ENCODE data around the gene SPSB1. TPM values are rescaled to one million over a fixed set of nuclear protein-coding genes. Genes with fewer than 3 reads are reported as not detected.

Gene SPSB1
- total RNA-seq, 1 donor from 2014 or later, result 1.3 TPM

GRCh38 chr1:9256332-9256731 lies 36.4 kb upstream of the SPSB1 start:
- no peak for DNase-seq (ENCODE audit: low read depth, low spot score)
- Mint-ChIP-seq H3K27me3 (ENCODE audit: low read depth) (peaks cover 3% of the 10 kb centered on the region), H3K4me1 (peaks cover 31% of the 10 kb centered on the region), H3K27ac (ENCODE audit: unreplicated experiment) (no peak overlapping the region), H3K36me3 (ENCODE audit: low read depth) (peaks cover 27% of the 10 kb centered on the region), H3K4me3 (no peak overlapping the region), H3K9me3 (peaks cover 20% of the 10 kb centered on the region)
- TF ChIP-seq, protein P1, sequence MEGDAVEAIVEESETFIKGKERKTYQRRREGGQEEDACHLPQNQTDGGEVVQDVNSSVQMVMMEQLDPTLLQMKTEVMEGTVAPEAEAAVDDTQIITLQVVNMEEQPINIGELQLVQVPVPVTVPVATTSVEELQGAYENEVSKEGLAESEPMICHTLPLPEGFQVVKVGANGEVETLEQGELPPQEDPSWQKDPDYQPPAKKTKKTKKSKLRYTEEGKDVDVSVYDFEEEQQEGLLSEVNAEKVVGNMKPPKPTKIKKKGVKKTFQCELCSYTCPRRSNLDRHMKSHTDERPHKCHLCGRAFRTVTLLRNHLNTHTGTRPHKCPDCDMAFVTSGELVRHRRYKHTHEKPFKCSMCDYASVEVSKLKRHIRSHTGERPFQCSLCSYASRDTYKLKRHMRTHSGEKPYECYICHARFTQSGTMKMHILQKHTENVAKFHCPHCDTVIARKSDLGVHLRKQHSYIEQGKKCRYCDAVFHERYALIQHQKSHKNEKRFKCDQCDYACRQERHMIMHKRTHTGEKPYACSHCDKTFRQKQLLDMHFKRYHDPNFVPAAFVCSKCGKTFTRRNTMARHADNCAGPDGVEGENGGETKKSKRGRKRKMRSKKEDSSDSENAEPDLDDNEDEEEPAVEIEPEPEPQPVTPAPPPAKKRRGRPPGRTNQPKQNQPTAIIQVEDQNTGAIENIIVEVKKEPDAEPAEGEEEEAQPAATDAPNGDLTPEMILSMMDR (conservative IDR thresholded peaks at IDR 0.05), result no peak

DNA sequence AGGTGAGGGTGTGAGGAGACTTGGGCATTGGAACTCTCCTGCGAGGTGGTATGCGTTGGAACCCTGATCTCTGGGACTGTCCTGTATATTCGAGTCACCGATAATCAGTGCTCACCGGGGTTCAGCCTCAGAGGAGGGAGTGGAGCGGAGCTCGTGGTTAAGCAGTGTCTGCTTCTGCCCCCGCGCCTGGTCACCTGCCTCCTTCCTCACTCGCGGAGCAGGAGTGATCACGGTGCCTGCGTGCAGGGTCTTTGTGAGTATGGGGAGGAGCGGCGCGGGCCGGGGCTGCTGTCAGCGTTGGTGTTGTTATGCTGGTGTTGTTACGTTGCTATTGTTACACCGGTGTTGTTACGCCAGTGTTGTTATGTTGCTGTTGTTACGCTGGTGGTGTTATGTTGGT lies 34.8 kb upstream of the SPSB1 start:
- Mint-ChIP-seq H3K27ac (ENCODE audit: unreplicated experiment) (no peak overlapping the region), H3K27me3 (ENCODE audit: low read depth) (peaks cover 3% of the 10 kb centered on the region), H3K4me3 (no peak overlapping the region), H3K4me1 (peaks cover 20% of the 10 kb centered on the region), H3K9me3 (peaks cover 20% of the 10 kb centered on the region), H3K36me3 (ENCODE audit: low read depth) (peaks cover 27% of the 10 kb centered on the region)
- TF ChIP-seq, protein P1 (conservative IDR thresholded peaks at IDR 0.05), result no peak
- DNase-seq (ENCODE audit: low read depth, low spot score), result no peak

- Mint-ChIP-seq H3K9me3 (peaks cover 20% of the 10 kb centered on the region), H3K36me3 (ENCODE audit: low read depth) (peaks cover 27% of the 10 kb centered on the region), H3K4me1 (peaks cover 12% of the 10 kb centered on the region), H3K27ac (ENCODE audit: unreplicated experiment) (no peak overlapping the region), H3K27me3 (ENCODE audit: low read depth) (peaks cover 2% of the 10 kb centered on the region), H3K4me3 (no peak overlapping the region)
- TF ChIP-seq, protein P1 (conservative IDR thresholded peaks at IDR 0.05), result no peak
- DNase-seq (ENCODE audit: low read depth, low spot score), result no peak
Observed at GRCh38 chr1:9258629-9259028, 34.1 kb upstream of the SPSB1 start.

GRCh38 chr1:9260059-9260766 lies 32.5 kb upstream of the SPSB1 start:
- H3K4me1 Mint-ChIP-seq, result no peaks in the 10 kb centered on the region
- peak overlapping the region; percentile 89 for H3K27ac Mint-ChIP-seq (ENCODE audit: unreplicated experiment)
- no peaks in the 10 kb centered on the region for H3K27me3 Mint-ChIP-seq (ENCODE audit: low read depth)

GRCh38 chr1:9261496-9261895 lies 31.2 kb upstream of the SPSB1 start:
- no peak overlapping the region for H3K4me3 Mint-ChIP-seq
- no peak overlapping the region for H3K27ac Mint-ChIP-seq (ENCODE audit: unreplicated experiment)
- peaks cover 9% of the 10 kb centered on the region for H3K4me1 Mint-ChIP-seq
- H3K36me3 Mint-ChIP-seq (ENCODE audit: low read depth), result peaks cover 27% of the 10 kb centered on the region
- no peak for DNase-seq (ENCODE audit: low read depth, low spot score)
- TF ChIP-seq, protein P1 (conservative IDR thresholded peaks at IDR 0.05), result no peak
- H3K27me3 Mint-ChIP-seq (ENCODE audit: low read depth), result no peaks in the 10 kb centered on the region
- peaks cover 20% of the 10 kb centered on the region for H3K9me3 Mint-ChIP-seq

More at GRCh38 chr1:9260059-9260766, 32.5 kb upstream of the SPSB1 start:
- TF ChIP-seq, protein P1 (conservative IDR thresholded peaks at IDR 0.05), result no peak
- H3K36me3 Mint-ChIP-seq (ENCODE audit: low read depth), result peaks cover 27% of the 10 kb centered on the region
- H3K9me3 Mint-ChIP-seq, result peaks cover 20% of the 10 kb centered on the region
- no peak for DNase-seq (ENCODE audit: low read depth, low spot score)
- no peak overlapping the region for H3K4me3 Mint-ChIP-seq
